Stomach (tissue), 9 donors: ENCODE results near the gene CDC6. TPM values are rescaled to one million over a fixed set of nuclear protein-coding genes. Genes with fewer than 3 reads are reported as not detected.

Experiments
- DNase-seq, 2 donors: peaks; one replicate each; pipeline versions ENCODE4 v3.0.0 to v3.0.0-alpha.2; 2013 to 2019
- H3K27ac ChIP-seq, 5 donors: fragments of 200-600 bp in 4 of 5; sonication (generic) in 4 of 5; one replicate each; pipeline ENCODE4 v1.5.1; 2013 to 2019; ENCODE audit warnings: mild to moderate bottlenecking in 1 of 5, moderate library complexity in 1 of 5
- H3K27me3 ChIP-seq, 3 donors: fragments of 200-600 bp; sonication (generic); one replicate each; pipeline ENCODE4 v1.5.1; 2017 to 2019; ENCODE audit warnings: mixed run types in 1 of 3
- H3K36me3 ChIP-seq, 4 donors: fragments of 200-600 bp; sonication (generic); 1 replicate in 3 of 4; 2 replicates in 1 of 4; pipeline ENCODE4 v1.5.1; 2016 to 2019
- H3K4me1 ChIP-seq, 4 donors: fragments of 200-600 bp; sonication (generic); one replicate each; pipeline ENCODE4 v1.5.1; 2016 to 2019
- H3K4me3 ChIP-seq, 4 donors: fragments of 200-600 bp; sonication (generic) in 3 of 4; one replicate each; pipeline ENCODE4 v1.5.1; 2016 to 2019; ENCODE audit warnings: mild to moderate bottlenecking in 1 of 4
- H3K9me3 ChIP-seq, 4 donors: fragments of 200-600 bp; sonication (generic); one replicate each; pipeline ENCODE4 v1.5.1; 2016 to 2019
- EP300 ChIP-seq: sonication (generic); formaldehyde crosslinking; IDR thresholded peaks from one replicate; pipeline ENCODE4 v1.6.1; 2017; ENCODE audit warnings: antibody characterized with exemption
- POLR2A ChIP-seq, 4 donors: fragments of 450-650 bp; IDR thresholded peaks; one replicate each; pipeline ENCODE4 v1.6.1; 2016; ENCODE audit warnings: antibody characterized with exemption in 4 of 4, control low read depth in 2 of 4, mild to moderate bottlenecking in 1 of 4, moderate library complexity in 1 of 4
- POLR2AphosphoS5 ChIP-seq, 3 donors: sonication (generic); formaldehyde crosslinking; IDR thresholded peaks; one replicate each; pipeline ENCODE4 v1.6.1; 2016; ENCODE audit warnings: antibody characterized with exemption in 3 of 3
- WGBS, 5 donors: extraction: QIAGEN DNeasy Blood & Tissue Kit in 3 of 5; methylation state at CpG; one replicate each; pipeline versions ENCODE4 v1.1.5 to v1.1.7; 2013 to 2018; 5-methylcytosine and 5-hydroxymethylcytosine counted together
- intact Hi-C: fragments of 100-400 bp; cut with DNase I; formaldehyde crosslinking; loops from one replicate; pipeline ENCODE4 v1.15.1; 2023; ENCODE audit warnings: low total_unique reads
- polyA plus RNA-seq, 3 donors: library from polyadenylated mRNA; stranded (reverse); fragments of 200-250 nt; gene quantifications; one replicate each; pipeline ENCODE4 v1.2.3, GENCODE V29; 2013
- total RNA-seq, 5 donors: library from RNA; depleted of rRNA; stranded (reverse); fragments of >200 nt; gene quantifications; one replicate each; pipeline versions ENCODE4 v1.1.0 to v1.2.3, GENCODE V29; 2014 to 2016
- TF ChIP-seq, protein P1 (sequence below), 7 experiments: fragments of 450-650 bp in 4 of 7; fragments of 200-600 bp in 3 of 7; sonication (generic) in 3 of 7; IDR thresholded peaks; one replicate each; pipeline ENCODE4 v1.5.1; 2016 to 2019; ENCODE audit warnings: antibody characterized with exemption in 7 of 7, control low read depth in 2 of 7, mild to moderate bottlenecking in 1 of 7
- donor health status: healthy with polysubstance abuse.
- donor health status: Bipolar disorder and iron deficiency.
- donor health status: healthy.

Gene CDC6
- total and polyA plus RNA-seq, 8 donors = 1.1 to 9.8 (median 3.1) TPM; not detected in 1

DNA sequence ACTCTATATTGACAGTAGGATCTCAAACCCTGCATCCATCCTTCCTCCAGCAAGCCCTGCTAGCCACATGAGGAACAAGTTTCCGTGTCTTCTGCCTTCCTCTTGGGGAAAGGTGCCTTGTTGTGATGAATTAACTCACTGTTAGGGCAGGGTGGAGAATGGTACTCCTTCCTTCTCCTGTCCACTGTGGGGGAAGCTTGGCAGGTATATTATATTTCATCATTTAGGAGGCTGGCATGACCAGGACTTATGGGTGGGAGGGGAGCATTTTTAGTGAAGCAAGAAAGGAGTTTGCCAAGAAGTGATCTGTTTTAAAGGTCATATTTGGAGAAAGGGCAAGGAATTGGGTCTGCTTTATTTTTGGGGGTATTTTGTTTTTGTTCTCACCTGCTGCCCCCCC is 9.3 kb upstream of the CDC6 start:
- Histone ChIP-seq H3K4me1 (peaks cover 0 to 3% (median 2%) of the 10 kb centered on the region in 4 donors), H3K27ac (no peak overlapping the region), H3K36me3 (peaks cover 60 to 93% (median 90%) of the 10 kb centered on the region in 4 donors), H3K27me3 (no peaks in the 10 kb centered on the region), H3K4me3 (no peak overlapping the region), H3K9me3 (no peaks in the 10 kb centered on the region)
- intact Hi-C loops = no loop called here
- 79 to 100% (median 88%) methylated on average over 1 of the region's 1 CpG for WGBS, 5 donors
- DNase-seq = no peak
- no peak for TF ChIP-seq EP300
- TF ChIP-seq POLR2A (IDR thresholded peaks at IDR 0.05) = no peak
- no peak for TF ChIP-seq POLR2AphosphoS5 (IDR thresholded peaks at IDR 0.05)
- TF ChIP-seq, protein P1, sequence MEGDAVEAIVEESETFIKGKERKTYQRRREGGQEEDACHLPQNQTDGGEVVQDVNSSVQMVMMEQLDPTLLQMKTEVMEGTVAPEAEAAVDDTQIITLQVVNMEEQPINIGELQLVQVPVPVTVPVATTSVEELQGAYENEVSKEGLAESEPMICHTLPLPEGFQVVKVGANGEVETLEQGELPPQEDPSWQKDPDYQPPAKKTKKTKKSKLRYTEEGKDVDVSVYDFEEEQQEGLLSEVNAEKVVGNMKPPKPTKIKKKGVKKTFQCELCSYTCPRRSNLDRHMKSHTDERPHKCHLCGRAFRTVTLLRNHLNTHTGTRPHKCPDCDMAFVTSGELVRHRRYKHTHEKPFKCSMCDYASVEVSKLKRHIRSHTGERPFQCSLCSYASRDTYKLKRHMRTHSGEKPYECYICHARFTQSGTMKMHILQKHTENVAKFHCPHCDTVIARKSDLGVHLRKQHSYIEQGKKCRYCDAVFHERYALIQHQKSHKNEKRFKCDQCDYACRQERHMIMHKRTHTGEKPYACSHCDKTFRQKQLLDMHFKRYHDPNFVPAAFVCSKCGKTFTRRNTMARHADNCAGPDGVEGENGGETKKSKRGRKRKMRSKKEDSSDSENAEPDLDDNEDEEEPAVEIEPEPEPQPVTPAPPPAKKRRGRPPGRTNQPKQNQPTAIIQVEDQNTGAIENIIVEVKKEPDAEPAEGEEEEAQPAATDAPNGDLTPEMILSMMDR (IDR thresholded peaks at IDR 0.05) = no peak

DNA sequence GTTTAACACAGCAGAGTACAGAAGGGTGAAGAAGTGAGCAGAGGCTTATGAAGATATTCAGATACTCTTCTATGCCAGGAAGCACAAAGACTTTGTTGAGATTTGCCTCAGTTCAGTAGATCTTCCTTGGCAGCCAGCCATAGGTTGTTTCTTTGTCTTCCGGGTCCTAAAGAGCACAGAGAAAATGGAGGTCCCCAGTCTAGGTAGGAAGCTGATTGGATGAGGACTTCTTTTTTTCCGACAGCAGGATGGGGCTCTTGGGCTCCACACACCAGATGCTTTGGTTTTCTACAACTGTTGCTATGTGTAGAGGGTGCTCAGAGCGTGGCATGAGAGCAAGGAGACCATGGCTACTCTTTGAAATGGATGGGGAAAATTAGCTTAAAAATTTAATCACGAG is 8.3 kb upstream of the CDC6 start:
- WGBS, 5 donors = 85 to 92% (median 91%) methylated on average over 4 of the region's 4 CpGs
- H3K9me3 ChIP-seq = no peaks in the 10 kb centered on the region
- H3K36me3 ChIP-seq = peaks cover 52 to 83% (median 80%) of the 10 kb centered on the region in 4 donors

DNA sequence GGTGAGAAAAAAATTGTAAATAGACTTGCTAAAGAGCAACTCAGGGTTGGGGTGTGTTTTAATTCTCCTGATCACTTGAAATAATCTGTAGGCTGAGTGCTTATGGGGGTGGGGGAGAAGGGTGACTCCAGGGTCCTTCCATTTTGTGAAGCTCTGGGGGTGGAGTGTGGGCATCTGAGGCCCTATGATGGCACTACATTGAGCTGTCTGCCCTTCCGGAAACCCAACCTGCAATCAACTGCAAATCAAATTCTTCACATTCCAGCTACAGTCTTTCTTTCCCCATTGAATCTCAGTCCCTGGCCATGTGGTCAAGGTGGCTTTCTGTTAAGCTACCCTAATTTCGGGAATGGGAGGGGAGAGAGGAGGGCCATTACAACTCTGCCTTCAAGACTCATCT is 6.0 kb upstream of the CDC6 start:
- TF ChIP-seq EP300 (no peak), POLR2A (IDR thresholded peaks at IDR 0.05) (no peak), POLR2AphosphoS5 (IDR thresholded peaks at IDR 0.05) (no peak)
- TF ChIP-seq, protein P1 (IDR thresholded peaks at IDR 0.05) = no peak

More for the DNA sequence above, 8.3 kb upstream of the CDC6 start:
- Histone ChIP-seq H3K27ac (no peak overlapping the region), H3K4me3 (no peak overlapping the region), H3K27me3 (no peaks in the 10 kb centered on the region), H3K4me1 (peaks cover 0 to 12% (median 9%) of the 10 kb centered on the region in 4 donors)
- no peak for TF ChIP-seq POLR2A (IDR thresholded peaks at IDR 0.05)
- intact Hi-C loops = no loop called here
- no peak for DNase-seq

DNA sequence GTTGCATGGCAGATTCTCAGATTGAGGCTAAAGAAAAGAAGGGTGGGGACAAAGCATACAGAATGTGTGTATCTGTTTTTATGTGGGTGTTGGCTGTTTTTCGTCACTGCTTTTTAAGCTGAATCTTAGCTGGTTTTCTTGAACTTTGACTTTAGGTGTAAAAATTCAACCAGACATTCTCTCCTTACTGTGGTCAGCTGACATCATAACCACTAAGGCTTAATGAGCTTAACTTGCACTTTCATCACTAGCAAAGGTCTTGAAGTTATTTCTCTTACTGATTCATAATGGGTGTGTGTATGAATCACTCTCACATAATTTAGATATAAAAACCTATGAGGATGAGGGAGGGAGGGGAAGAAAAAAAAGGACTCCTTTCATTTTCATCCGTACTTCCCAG is 4.0 kb upstream of the CDC6 start:
- Histone ChIP-seq H3K27me3 (no peaks in the 10 kb centered on the region), H3K36me3 (peaks cover 20 to 41% (median 38%) of the 10 kb centered on the region in 4 donors), H3K4me3 (no peak overlapping the region), H3K9me3 (no peaks in the 10 kb centered on the region), H3K27ac (peak overlapping the region; percentile 52 to 82 (median 64)), H3K4me1 (peaks cover 11 to 36% (median 25%) of the 10 kb centered on the region in 4 donors)
- peak in 1 of 2 donors; percentile 72 for DNase-seq
- TF ChIP-seq POLR2AphosphoS5 (IDR thresholded peaks at IDR 0.05) (peak in 1 of 3 donors; percentile 61), EP300 (no peak)
- 23 to 46% (median 41%) methylated on average over 2 of the region's 2 CpGs for WGBS, 5 donors
- intact Hi-C loops = no loop called here

More for the DNA sequence above, 6.0 kb upstream of the CDC6 start:
- 69 to 84% (median 80%) methylated on average over 2 of the region's 2 CpGs for WGBS, 5 donors
- H3K9me3 ChIP-seq = no peaks in the 10 kb centered on the region
- peaks cover 40 to 61% (median 58%) of the 10 kb centered on the region in 4 donors for H3K36me3 ChIP-seq
- intact Hi-C loops = no loop called here
- H3K4me3 ChIP-seq = no peak overlapping the region
- no peak overlapping the region for H3K27ac ChIP-seq
- peaks cover 5 to 20% (median 12%) of the 10 kb centered on the region in 4 donors for H3K4me1 ChIP-seq
- no peaks in the 10 kb centered on the region for H3K27me3 ChIP-seq
- no peak for DNase-seq

DNA sequence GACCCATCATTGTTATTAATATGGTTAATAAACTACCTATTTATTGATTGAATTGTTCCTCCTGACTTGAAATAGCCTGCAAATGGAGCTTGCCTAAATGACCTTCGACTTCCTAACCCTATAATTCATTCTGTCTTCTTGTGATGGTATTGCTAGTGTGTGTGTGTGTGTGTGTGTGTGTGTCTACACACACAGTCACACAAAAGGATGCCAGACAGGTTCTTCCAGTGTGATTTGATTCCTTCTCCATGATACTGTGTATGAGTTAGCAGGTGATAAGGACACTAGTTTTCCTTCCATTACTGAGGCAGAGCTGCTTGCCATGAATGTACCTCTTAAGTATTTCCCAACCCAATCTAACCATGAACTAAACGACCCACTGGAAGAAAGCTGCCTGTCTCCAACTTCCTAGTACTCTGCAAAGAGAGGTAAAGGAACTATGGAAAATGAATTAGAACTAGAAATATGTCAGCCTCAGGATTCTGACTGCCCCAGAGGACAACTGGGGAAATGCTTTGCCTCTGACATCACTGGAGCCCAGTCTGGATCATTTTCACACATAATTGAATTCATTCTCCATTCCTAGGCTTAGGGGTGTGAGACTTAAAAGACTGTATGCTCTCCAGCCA is 3.5 kb upstream of the CDC6 start:
- peak in 1 of 2 donors; percentile 88 for DNase-seq
- no peak overlapping the region for H3K4me3 ChIP-seq

DNA sequence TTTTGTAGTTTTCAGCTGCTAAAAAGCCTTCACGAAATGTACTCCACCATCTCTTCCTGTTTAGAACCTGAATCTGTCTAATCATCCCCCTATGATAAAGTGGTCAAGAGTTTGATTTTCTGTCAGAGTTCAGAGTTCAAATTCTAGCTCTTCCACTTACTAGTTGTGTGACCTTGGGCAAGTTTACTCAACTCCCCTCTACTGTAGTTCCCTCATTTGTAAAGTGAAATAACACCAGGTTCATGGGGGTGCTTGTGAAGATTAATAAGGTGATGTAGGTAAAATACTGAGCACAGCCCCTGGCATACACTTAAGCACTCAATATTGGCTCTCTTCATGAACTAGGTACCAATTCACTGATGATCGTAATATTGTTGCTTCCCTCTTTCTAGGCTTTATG is 1.2 kb upstream of the CDC6 start:
- H3K4me1 ChIP-seq = peaks cover 15 to 52% (median 31%) of the 10 kb centered on the region in 4 donors
- no peaks in the 10 kb centered on the region for H3K9me3 ChIP-seq
- intact Hi-C loops = no loop called here
- peaks cover 0 to 13% (median 10%) of the 10 kb centered on the region in 4 donors for H3K36me3 ChIP-seq
- TF ChIP-seq POLR2AphosphoS5 (IDR thresholded peaks at IDR 0.05) (no peak), POLR2A (IDR thresholded peaks at IDR 0.05) (no peak), EP300 (no peak)
- TF ChIP-seq, protein P1 (IDR thresholded peaks at IDR 0.05) = no peak
- H3K27ac ChIP-seq = no peak overlapping the region
- H3K27me3 ChIP-seq = no peaks in the 10 kb centered on the region
- no peak for DNase-seq
- 91 to 96% (median 92%) methylated on average over 2 of the region's 2 CpGs for WGBS, 5 donors
- H3K4me3 ChIP-seq = no peak overlapping the region

More for the DNA sequence above, 3.5 kb upstream of the CDC6 start:
- TF ChIP-seq EP300 (no peak), POLR2AphosphoS5 (IDR thresholded peaks at IDR 0.05) (peak in 1 of 3 donors; percentile 74), POLR2A (IDR thresholded peaks at IDR 0.05) (no peak)
- peaks cover 14 to 35% (median 33%) of the 10 kb centered on the region in 4 donors for H3K36me3 ChIP-seq
- peak overlapping the region; percentile 42 to 82 (median 65) for H3K27ac ChIP-seq
- H3K9me3 ChIP-seq = no peaks in the 10 kb centered on the region
- no peaks in the 10 kb centered on the region for H3K27me3 ChIP-seq
- H3K4me1 ChIP-seq = peaks cover 11 to 41% (median 27%) of the 10 kb centered on the region in 4 donors
- intact Hi-C loops = no loop called here
- WGBS, 5 donors = 20 to 39% (median 34%) methylated on average over 2 of the region's 2 CpGs
